Activated gamma-delta T cell treated with anti-CD3 and anti-CD28 coated beads, Interleukin-2, amount 50 U/mL, for 16 hours (primary cell): ENCODE results near the gene DRAXIN.

Source experiments
- DNase-seq: peaks from one replicate; pipeline ENCODE4 v3.0.0-alpha.2; 2020; ENCODE audit warnings: low read depth

DRAXIN gene

GRCh38 chr1:11657654-11658053 is 33.9 kb upstream of the DRAXIN start:
- DNase-seq = no peak

- no peak for DNase-seq
Measured at GRCh38 chr1:11658542-11658941, 33.0 kb upstream of the DRAXIN start.

GRCh38 chr1:11659748-11660147 is 31.8 kb upstream of the DRAXIN start:
- DNase-seq = no peak

- no peak for DNase-seq
Measured at GRCh38 chr1:11661103-11661502, 30.4 kb upstream of the DRAXIN start.

- peak; percentile 55 for DNase-seq
Measured at GRCh38 chr1:11664336-11665065, 27.0 kb upstream of the DRAXIN start.

- DNase-seq = no peak
Measured at GRCh38 chr1:11668516-11668915, 23.0 kb upstream of the DRAXIN start.

GRCh38 chr1:11670747-11671146 is 20.8 kb upstream of the DRAXIN start:
- DNase-seq = no peak

GRCh38 chr1:11671205-11671543 is 20.3 kb upstream of the DRAXIN start:
- DNase-seq = no peak

- DNase-seq = no peak
Measured at GRCh38 chr1:11671544-11672286, 19.8 kb upstream of the DRAXIN start.

- no peak for DNase-seq
Measured at GRCh38 chr1:11673089-11673769, 18.3 kb upstream of the DRAXIN start.

- DNase-seq = no peak
Measured at GRCh38 chr1:11674488-11674887, 17.0 kb upstream of the DRAXIN start.

GRCh38 chr1:11675325-11675724 is 16.2 kb upstream of the DRAXIN start:
- DNase-seq = no peak

GRCh38 chr1:11676386-11677103 is 15.0 kb upstream of the DRAXIN start:
- DNase-seq = no peak

- DNase-seq = no peak
Measured at GRCh38 chr1:11678442-11678841, 13.1 kb upstream of the DRAXIN start.

GRCh38 chr1:11680270-11681070 is 11.0 kb upstream of the DRAXIN start:
- DNase-seq = no peak

GRCh38 chr1:11681071-11681771 is 10.3 kb upstream of the DRAXIN start, which contains the start of gene MAD2L2:
TSS of gene MAD2L2 (minus strand) at chr1:11681148. CDS start at chr1:11680601, 547 bp downstream.
- DNase-seq = peak; percentile 88

GRCh38 chr1:11682287-11682771 is 9.2 kb upstream of the DRAXIN start:
- DNase-seq = no peak

GRCh38 chr1:11682799-11683198 is 8.7 kb upstream of the DRAXIN start:
- no peak for DNase-seq

GRCh38 chr1:11684070-11684469 is 7.4 kb upstream of the DRAXIN start:
- no peak for DNase-seq

- no peak for DNase-seq
Measured at GRCh38 chr1:11685210-11685752, 6.2 kb upstream of the DRAXIN start.
